HG02981 (cell line): ENCODE measurements around the gene PGA4.
"Not testable (repeated sequence)": the region's sequence is repeated elsewhere in the genome, so short reads cannot be mapped to it uniquely, and the experiment has no call there.

Experiments used
- ATAC-seq: cut with Tn5 transposase; IDR thresholded peaks from one replicate; pipeline ENCODE4 v1.9.1; 2021; ENCODE audit warnings: mild to moderate bottlenecking, moderate library complexity; ENCODE audit not compliant: unreplicated experiment

The PGA4 gene

GRCh38 chr11:61203873-61204272, 18.3 kb upstream of the PGA4 start:
- not testable (repeated sequence) for ATAC-seq

DNA sequence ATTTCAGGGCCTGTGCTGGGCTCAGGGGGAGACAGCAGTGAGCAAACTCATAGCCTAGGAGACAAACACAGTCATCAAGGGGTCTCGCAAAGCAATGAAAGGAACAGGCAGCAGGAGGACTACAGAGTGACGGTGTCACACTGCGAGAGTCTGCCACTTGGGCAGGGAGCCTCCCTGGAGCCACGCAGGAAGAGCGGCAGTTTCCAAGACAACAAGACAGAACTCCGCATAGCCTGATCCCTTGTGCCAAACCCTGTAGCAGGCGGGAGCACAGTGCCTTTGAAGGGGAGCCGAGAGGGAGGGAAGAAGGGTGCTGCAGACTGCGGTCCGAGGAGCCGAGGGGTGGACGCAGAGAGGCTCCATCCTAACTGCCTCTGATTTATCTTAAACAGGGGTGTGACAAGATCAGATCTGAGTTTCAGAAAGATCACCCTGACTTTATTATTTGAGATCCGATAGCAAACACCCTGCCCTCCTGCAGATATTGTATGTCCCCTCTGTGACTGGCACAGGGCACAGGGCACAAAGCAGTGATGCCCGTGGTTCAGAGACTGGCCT, 17.6 kb upstream of the PGA4 start:
- not testable (repeated sequence) for ATAC-seq

DNA sequence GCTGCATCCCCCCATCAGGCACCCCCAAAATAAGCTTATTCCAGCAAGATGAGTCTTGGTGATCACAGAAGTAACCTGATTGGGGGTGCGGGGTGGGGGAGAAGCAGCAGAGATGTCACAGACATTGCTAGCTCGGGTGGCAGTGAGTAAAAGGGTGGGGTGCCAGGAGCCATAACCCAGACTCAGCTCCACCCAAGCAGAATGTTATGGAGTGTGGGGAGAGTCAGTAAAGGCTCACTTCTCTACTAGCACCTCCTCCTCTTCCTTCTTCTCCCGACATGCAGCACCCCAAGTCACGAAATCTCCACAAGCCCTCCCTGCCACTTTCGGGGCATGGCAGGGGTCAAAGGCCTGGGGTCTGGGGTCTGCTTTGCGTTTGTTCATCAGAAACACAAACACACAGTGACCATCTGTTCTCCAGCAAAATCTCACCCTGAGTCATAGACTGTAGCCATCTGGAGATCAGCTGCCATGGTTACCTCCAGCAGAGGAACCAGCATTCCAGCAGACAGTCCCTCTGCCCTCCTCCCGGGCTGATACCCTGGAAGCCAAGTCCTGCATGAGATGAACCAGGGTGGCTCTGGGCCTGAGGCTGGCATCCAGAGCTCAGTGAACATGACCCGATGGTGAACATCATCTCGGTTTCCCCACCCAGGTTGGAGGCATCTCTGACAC, 14.4 kb upstream of the PGA4 start:
- ATAC-seq: not testable (repeated sequence)

DNA sequence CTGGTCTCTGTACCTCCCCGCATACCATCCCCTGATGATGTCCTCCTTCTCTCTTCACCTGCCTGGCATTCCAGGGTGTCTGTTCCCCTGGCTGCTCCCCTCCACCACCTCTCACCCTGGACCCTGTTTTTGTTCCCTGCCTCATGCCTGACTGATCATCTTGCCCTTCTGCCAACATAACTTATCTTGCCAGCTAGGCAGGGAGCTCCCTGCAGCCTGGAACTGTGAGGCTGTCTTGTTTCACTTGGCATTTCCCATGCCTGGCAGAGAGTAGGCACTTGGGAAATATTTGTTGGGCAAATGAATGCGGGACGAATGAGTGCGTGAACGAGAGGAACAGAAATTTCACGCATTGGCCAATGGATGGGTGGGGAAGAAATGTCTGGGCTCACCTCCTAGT, 11.5 kb upstream of the PGA4 start:
- not testable (repeated sequence) for ATAC-seq

DNA sequence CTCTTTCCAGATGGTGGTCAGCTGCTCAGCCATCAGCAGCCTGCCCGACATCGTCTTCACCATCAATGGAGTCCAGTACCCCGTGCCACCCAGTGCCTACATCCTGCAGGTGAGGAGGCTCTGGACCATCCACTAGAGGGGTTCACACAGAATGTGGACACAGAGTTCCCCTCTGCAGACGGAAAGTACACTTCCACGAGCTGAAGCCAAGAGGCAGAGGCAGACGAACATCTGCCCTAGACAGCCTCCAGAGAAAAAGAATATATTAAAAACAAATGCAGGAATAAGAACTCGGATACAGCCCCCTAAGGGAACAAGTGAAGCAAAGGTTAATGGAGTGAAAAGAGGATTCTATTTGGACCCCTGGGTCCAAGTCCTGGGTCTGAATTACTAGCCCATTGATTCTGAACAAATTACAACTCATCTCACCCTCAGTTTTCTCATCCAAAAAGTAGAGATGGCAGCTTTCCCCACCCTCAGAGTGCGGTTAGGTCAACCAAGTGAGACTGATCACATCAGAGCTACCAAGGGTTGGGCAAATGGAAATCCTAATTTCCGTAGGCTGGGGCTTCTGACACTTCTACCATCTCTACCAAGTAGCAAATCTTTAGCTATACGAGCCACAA, 10.7 kb upstream of the PGA4 start:
- not testable (repeated sequence) for ATAC-seq

DNA sequence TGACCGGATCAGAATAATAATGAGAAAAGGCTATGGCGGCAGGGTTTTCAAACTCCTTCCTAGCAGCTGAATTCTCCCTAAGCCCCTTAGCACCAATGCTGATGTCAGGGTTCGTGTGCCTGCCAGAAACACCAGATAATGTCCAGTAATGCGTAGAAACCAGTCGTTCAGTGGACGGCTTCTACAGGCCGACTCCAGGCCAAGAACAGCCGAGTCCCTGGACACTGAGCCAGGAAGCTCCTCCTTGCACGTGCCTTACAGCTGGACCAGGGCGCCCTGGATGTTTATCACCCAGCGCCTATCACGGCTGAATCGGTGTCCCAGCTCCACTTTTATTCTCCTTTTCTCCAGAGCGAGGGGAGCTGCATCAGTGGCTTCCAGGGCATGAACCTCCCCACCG, 9.9 kb upstream of the PGA4 start:
- not testable (repeated sequence) for ATAC-seq

DNA sequence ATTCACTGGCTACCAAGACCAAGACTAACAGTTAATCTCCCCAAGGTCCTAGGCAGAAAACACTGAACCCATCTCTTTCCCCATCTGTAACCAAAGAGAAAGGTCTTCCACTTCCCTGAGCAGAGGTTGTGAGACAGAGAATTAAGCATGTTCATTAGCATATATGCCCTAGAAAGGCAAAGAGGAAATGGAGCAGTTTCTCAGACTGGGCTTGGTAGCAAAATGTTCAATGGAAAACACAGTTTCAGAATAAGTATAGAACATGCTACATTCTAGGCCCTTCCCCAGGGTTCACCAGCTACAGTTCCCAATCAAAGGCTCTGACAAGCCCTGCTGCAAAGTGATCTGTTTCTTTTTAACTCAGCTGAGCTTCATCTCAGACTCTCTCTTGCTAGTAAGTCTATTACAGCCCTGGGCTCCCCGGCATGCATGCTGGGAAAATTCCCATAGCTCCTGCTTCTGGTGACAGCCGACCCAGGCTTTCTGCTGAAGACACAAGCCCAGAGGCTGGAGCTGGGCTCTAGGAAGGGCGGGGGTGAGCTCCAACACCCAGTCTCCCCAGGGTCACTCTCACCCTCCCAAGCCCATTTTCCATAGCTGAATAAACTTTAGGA, 8.3 kb upstream of the PGA4 start:
- not testable (repeated sequence) for ATAC-seq

- ATAC-seq: not testable (repeated sequence)
Measured at GRCh38 chr11:61218306-61218705, 3.8 kb upstream of the PGA4 start.

- not testable (repeated sequence) for ATAC-seq
Measured at GRCh38 chr11:61219016-61219415, 3.1 kb upstream of the PGA4 start.

DNA sequence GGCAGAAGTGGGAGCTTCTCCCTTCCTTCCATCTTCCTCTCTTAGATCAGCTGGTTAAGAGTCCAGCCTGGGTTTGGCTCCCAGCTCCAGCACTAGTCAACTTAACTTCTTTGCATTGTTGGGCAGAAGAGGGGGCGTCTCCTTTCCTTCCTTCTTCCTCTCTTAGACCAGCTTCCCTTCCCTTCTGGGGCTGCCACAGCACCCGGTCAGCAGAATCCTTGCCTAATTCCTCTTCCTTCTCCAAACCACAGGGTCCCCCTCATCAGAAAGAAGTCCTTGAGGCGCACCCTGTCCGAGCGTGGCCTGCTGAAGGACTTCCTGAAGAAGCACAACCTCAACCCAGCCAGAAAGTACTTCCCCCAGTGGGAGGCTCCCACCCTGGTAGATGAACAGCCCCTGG, 545 bp downstream of the PGA4 start:
- ATAC-seq: not testable (repeated sequence)

GRCh38 chr11:61226457-61227137, 4.5 kb downstream of the PGA4 start:
- ATAC-seq: not testable (repeated sequence)

GRCh38 chr11:61229458-61229857, 7.3 kb downstream of the PGA4 start:
- not testable (repeated sequence) for ATAC-seq

GRCh38 chr11:61231033-61231432, 8.9 kb downstream of the PGA4 start:
- ATAC-seq: not testable (repeated sequence)

- ATAC-seq: not testable (repeated sequence)
Measured at GRCh38 chr11:61231585-61231984, 9.4 kb downstream of the PGA4 start.

GRCh38 chr11:61232548-61233145, 10.5 kb downstream of the PGA4 start:
- not testable (repeated sequence) for ATAC-seq

DNA sequence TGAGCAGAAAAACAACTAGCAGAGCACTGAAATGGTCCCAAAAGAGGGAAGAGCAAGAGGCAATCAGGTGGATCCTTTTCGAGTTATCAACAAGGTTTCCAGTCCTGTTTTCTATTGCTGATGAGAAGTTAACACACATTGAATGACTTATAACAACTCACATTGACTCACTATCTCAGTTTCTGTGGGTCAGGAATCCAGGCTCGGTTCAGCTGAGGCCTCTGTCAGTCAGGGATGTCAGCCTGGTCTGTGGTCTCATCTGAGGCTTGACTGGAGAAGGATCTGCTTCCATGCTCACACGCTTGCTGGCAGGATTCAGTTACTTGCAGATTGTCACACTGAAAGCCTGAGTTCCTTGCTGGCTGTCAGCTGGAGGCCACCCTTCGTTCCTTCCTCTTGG, 15.0 kb downstream of the PGA4 start:
- ATAC-seq: not testable (repeated sequence)

- ATAC-seq: not testable (repeated sequence)
Measured at GRCh38 chr11:61240288-61240687, 18.1 kb downstream of the PGA4 start.

GRCh38 chr11:61240875-61241274, 18.7 kb downstream of the PGA4 start, which contains the start of gene PGA5:
TSS of gene PGA5 (plus strand) at chr11:61241175. CDS start at chr11:61241227, 52 bp downstream.
- not testable (repeated sequence) for ATAC-seq

DNA sequence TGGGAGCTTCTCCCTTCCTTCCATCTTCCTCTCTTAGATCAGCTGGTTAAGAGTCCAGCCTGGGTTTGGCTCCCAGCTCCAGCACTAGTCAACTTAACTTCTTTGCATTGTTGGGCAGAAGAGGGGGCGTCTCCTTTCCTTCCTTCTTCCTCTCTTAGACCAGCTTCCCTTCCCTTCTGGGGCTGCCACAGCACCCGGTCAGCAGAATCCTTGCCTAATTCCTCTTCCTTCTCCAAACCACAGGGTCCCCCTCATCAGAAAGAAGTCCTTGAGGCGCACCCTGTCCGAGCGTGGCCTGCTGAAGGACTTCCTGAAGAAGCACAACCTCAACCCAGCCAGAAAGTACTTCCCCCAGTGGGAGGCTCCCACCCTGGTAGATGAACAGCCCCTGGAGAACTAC, 19.4 kb downstream of the PGA4 start:
- not testable (repeated sequence) for ATAC-seq

- ATAC-seq: not testable (repeated sequence)
Measured at GRCh38 chr11:61245284-61245964, 23.3 kb downstream of the PGA4 start.
